Breast epithelium (tissue), 3 donors: ENCODE results near the gene KCNC1.

ENCODE experiments used
- CTCF ChIP-seq, 3 donors: fragments of 450-650 bp; IDR thresholded peaks; one replicate each; pipeline ENCODE4 v1.5.1; 2016 to 2017; ENCODE audit warnings: antibody characterized with exemption in 3 of 3, mild to moderate bottlenecking in 3 of 3, moderate library complexity in 3 of 3
- POLR2A ChIP-seq: fragments of 450-650 bp; IDR thresholded peaks from one replicate; pipeline ENCODE4 v1.6.1; 2016; ENCODE audit warnings: antibody characterized with exemption, mild to moderate bottlenecking, moderate library complexity
- POLR2AphosphoS5 ChIP-seq, 3 donors: sonication (generic); formaldehyde crosslinking; IDR thresholded peaks; one replicate each; pipeline ENCODE4 v1.6.1; 2017; ENCODE audit warnings: antibody characterized with exemption in 3 of 3

- TF ChIP-seq CTCF (IDR thresholded peaks at IDR 0.05) (no peak), POLR2A (no peak), POLR2AphosphoS5 (IDR thresholded peaks at IDR 0.05) (no peak)
Measured at GRCh38 chr11:17745023-17745772, 10.6 kb downstream of the KCNC1 start.
